HCT116 (cell line): Measurements from ENCODE around the gene TMEM106C. TPM values are rescaled to one million over a fixed set of nuclear protein-coding genes. Genes with fewer than 3 reads are reported as not detected.

ENCODE experiments used
- ATAC-seq: fragments of 200-7000 bp; cut with Tn5 transposase; 2 replicates; pipeline ENCODE4 v1.9.1; 2020; ENCODE audit warnings: mild to moderate bottlenecking, moderate library complexity
- BruUV-seq: library from RNA; stranded (reverse); fragments of 400-500 nt; replicated peaks from 2 replicates; lab custom pipeline; 2021; lab: Mats Ljungman, UMichigan
- CTCF ChIA-PET: fragments of 300-600 bp; sonication (Branson Sonifier 250); formaldehyde crosslinking; loops from one replicate; lab custom pipeline; 2021; ENCODE audit warnings: antibody characterized with exemption; lab: Charles Lee
- POLR2A ChIA-PET: fragments of 300-600, 350-600 bp; sonication (Branson Sonifier 250); formaldehyde crosslinking; loops from one replicate; lab custom pipeline; 2021; ENCODE audit warnings: antibody characterized with exemption; lab: Charles Lee
- RAD21 ChIA-PET, 2 experiments: fragments of 300-600 bp; sonication (Branson Sonifier 250); formaldehyde crosslinking; loops; one replicate each; lab custom pipeline; 2023; ENCODE audit warnings: low total read pairs in 2 of 2; ENCODE audit not compliant: uncharacterized antibody in 2 of 2, unreplicated experiment in 2 of 2, low non-redundant PET in 1 of 2; lab: Charles Lee
- DNase-seq: peaks from one replicate; pipeline ENCODE4 v3.0.0-alpha.2; 2010; ENCODE audit warnings: low read depth, low spot score
- H2AFZ ChIP-seq: fragments of 200-600 bp; shearing (Covaris generic), sonication (generic); 2 replicates; pipeline ENCODE4 v1.6.1; 2017; ENCODE audit warnings: low read depth, mixed run types, mixed read lengths, antibody characterized with exemption, low read length; ENCODE audit not compliant: poor library complexity, severe bottlenecking
- H3K27ac ChIP-seq: 2 replicates; pipeline ENCODE4 v1.5.1; 2012; ENCODE audit warnings: low read depth, low read length
- H3K27me3 ChIP-seq: fragments of 200-600 bp; sonication (generic); 2 replicates; pipeline ENCODE4 v1.6.1; 2016; ENCODE audit warnings: mixed run types, low read length, mixed read lengths; ENCODE audit not compliant: insufficient read depth
- H3K36me3 ChIP-seq, 2 experiments: fragments of 200-500 bp in 1 of 2; fragments of 200-600 bp in 1 of 2; sonication (Bioruptor generic) in 1 of 2; sonication (generic) in 1 of 2; 2 replicates each; pipeline versions ENCODE4 v1.5.1 to v1.6.1; 2014 to 2016; ENCODE audit warnings: low read length in 2 of 2, inconsistent platforms in 1 of 2, mixed read lengths in 1 of 2, mixed run types in 1 of 2; ENCODE audit not compliant: insufficient read depth in 2 of 2, control insufficient read depth in 1 of 2
- H3K4me1 ChIP-seq, 2 experiments: fragments of 200-600 bp in 1 of 2; sonication (generic) in 1 of 2; 2 replicates each; pipeline versions ENCODE4 v1.5.1 to v1.6.1; 2012 to 2017; ENCODE audit warnings: low read length in 2 of 2, inconsistent platforms in 1 of 2, mild to moderate bottlenecking in 1 of 2, mixed read lengths in 1 of 2, mixed run types in 1 of 2, moderate library complexity in 1 of 2; ENCODE audit not compliant: insufficient read depth in 2 of 2, control insufficient read depth in 1 of 2
- H3K4me2 ChIP-seq: fragments of 200-600 bp; sonication (generic); 2 replicates; pipeline ENCODE4 v1.6.1; 2017; ENCODE audit warnings: mixed run types, low read length, mixed read lengths
- H3K4me3 ChIP-seq, 2 experiments: fragments of 200-600 bp in 1 of 2; sonication (generic) in 1 of 2; replicated peaks in 1 of 2; 2 replicates each; pipeline ENCODE4 v1.5.1; 2011 to 2016; ENCODE audit warnings: low read length in 2 of 2, control low read depth in 1 of 2, low read depth in 1 of 2, mild to moderate bottlenecking in 1 of 2, mixed read lengths in 1 of 2, mixed run types in 1 of 2
- H3K79me2 ChIP-seq: fragments of 200-600 bp; sonication (generic); 2 replicates; pipeline ENCODE4 v1.6.1; 2017; ENCODE audit warnings: mild to moderate bottlenecking, mixed run types, low read length, moderate library complexity, mixed read lengths; ENCODE audit not compliant: insufficient read depth
- H3K9ac ChIP-seq: fragments of 200-600 bp; sonication (generic); 2 replicates; pipeline ENCODE4 v1.6.1; 2016; ENCODE audit warnings: low read length, mixed read lengths
- H3K9me2 ChIP-seq: fragments of 200-600 bp; sonication (generic), shearing (Covaris generic); 2 replicates; pipeline ENCODE4 v1.6.1; 2017; ENCODE audit warnings: mixed run types, mild to moderate bottlenecking, moderate library complexity; ENCODE audit not compliant: insufficient read depth
- H3K9me3 ChIP-seq, 2 experiments: fragments of 200-500 bp in 1 of 2; fragments of 200-600 bp in 1 of 2; sonication (Bioruptor generic) in 1 of 2; sonication (generic) in 1 of 2; 2 replicates each; pipeline ENCODE4 v1.6.1; 2014 to 2017; ENCODE audit warnings: low read length in 2 of 2, mixed read lengths in 2 of 2, inconsistent platforms in 1 of 2, low read depth in 1 of 2, mild to moderate bottlenecking in 1 of 2, mixed run types in 1 of 2, moderate library complexity in 1 of 2; ENCODE audit not compliant: control insufficient read depth in 1 of 2, insufficient read depth in 1 of 2
- H4K20me1 ChIP-seq: fragments of 200-600 bp; sonication (generic), shearing (Covaris generic); 2 replicates; pipeline ENCODE4 v1.6.1; 2017; ENCODE audit warnings: mixed run types, mild to moderate bottlenecking, moderate library complexity; ENCODE audit not compliant: insufficient read depth
- CBX3 ChIP-seq: IDR thresholded peaks from 2 replicates; pipeline ENCODE4 v1.6.1; 2012; ENCODE audit warnings: low read depth
- CEBPB ChIP-seq: IDR thresholded peaks from 2 replicates; pipeline ENCODE4 v1.6.1; 2012; ENCODE audit warnings: low read depth
- ELF1 ChIP-seq: IDR thresholded peaks from 2 replicates; pipeline ENCODE4 v1.6.1; 2012; ENCODE audit warnings: low read depth, borderline replicate concordance
- EZH2phosphoT487 ChIP-seq: fragments of 200-600 bp; IDR thresholded peaks from 2 replicates; pipeline ENCODE4 v1.6.1; 2018; ENCODE audit warnings: antibody characterized with exemption, borderline replicate concordance
- JUND ChIP-seq: IDR thresholded peaks from 2 replicates; pipeline ENCODE4 v1.6.1; 2012
- POLR2A ChIP-seq: IDR thresholded peaks from 2 replicates; pipeline ENCODE4 v1.7.0; 2011; ENCODE audit warnings: borderline replicate concordance; ENCODE audit not compliant: insufficient read depth, insufficient read length; ENCODE audit errors: extremely low read depth
- RAD21 ChIP-seq: IDR thresholded peaks from 2 replicates; pipeline ENCODE4 v1.6.1; 2012; ENCODE audit warnings: low read depth, mild to moderate bottlenecking
- SRF ChIP-seq: IDR thresholded peaks from 2 replicates; pipeline ENCODE4 v1.6.1; 2012; ENCODE audit warnings: low read depth
- TCF7L2 ChIP-seq: IDR thresholded peaks from 2 replicates; pipeline ENCODE4 v1.7.0; 2011; ENCODE audit warnings: borderline replicate concordance, inconsistent platforms; ENCODE audit not compliant: insufficient read depth, insufficient read length; ENCODE audit errors: extremely low read depth
- YY1 ChIP-seq: IDR thresholded peaks from 2 replicates; pipeline ENCODE4 v1.6.1; 2011; ENCODE audit warnings: low read length, low read depth, moderate library complexity, mild to moderate bottlenecking; ENCODE audit not compliant: insufficient replicate concordance; ENCODE audit errors: extremely low read depth
- ZBTB33 ChIP-seq: IDR thresholded peaks from 2 replicates; pipeline ENCODE4 v1.6.1; 2011; ENCODE audit warnings: mild to moderate bottlenecking, low read length, moderate library complexity; ENCODE audit not compliant: insufficient replicate concordance; ENCODE audit errors: extremely low read depth
- ZFX ChIP-seq: fragments of 450-650 bp; IDR thresholded peaks from 2 replicates; pipeline ENCODE4 v1.6.1; 2017
- ZNF274 ChIP-seq: fragments of 200-500 bp; sonication (Bioruptor generic); IDR thresholded peaks from 2 replicates; pipeline ENCODE4 v1.6.1; 2014; ENCODE audit warnings: mild to moderate bottlenecking, low read depth, low read length, inconsistent platforms
- intact Hi-C: fragments of 100-400 bp; cut with micrococcal nuclease; formaldehyde crosslinking; loops from 2 replicates; pipeline ENCODE4 v1.10.0; 2022
- total RNA-seq: library from RNA; stranded (reverse); gene quantifications from one replicate; pipeline ENCODE4 v1.2.1, GENCODE V29; 2021; ENCODE audit not compliant: unreplicated experiment
- TF ChIP-seq, protein P1 (sequence below), 3 experiments: fragments of 200-600 bp in 1 of 3; sonication (generic) in 1 of 3; IDR thresholded peaks in 2 of 3; conservative IDR thresholded peaks in 1 of 3; 2 replicates each; pipeline ENCODE4 v1.5.1; 2012 to 2017; ENCODE audit warnings: low read depth in 2 of 3, low read length in 2 of 3, antibody characterized with exemption in 1 of 3, borderline replicate concordance in 1 of 3, control low read depth in 1 of 3, mild to moderate bottlenecking in 1 of 3, mixed read lengths in 1 of 3, mixed run types in 1 of 3, moderate library complexity in 1 of 3; ENCODE audit not compliant: insufficient read depth in 1 of 3
- TF ChIP-seq, protein P2 (sequence below): IDR thresholded peaks from 2 replicates; pipeline ENCODE4 v1.6.1; 2012

Gene TMEM106C
- total RNA-seq, 1 experiment from 2014 or later: 94.7 TPM

GRCh38 chr12:47972895-47973294 is 9.5 kb downstream of the TMEM106C start:
- ChIA-PET RAD21 (no interaction called here), POLR2A (no interaction called here)
- Histone ChIP-seq H4K20me1 (no peaks in the 10 kb centered on the region), H3K9me3 (no peaks in the 10 kb centered on the region), H3K4me1 (no peaks in the 10 kb centered on the region), H3K9me2 (no peaks in the 10 kb centered on the region), H3K9ac (no peak overlapping the region), H3K27me3 (no peaks in the 10 kb centered on the region), H3K36me3 (peaks cover 0 to 6% of the 10 kb centered on the region in 2 experiments; a peak in 3 of 4 replicates)
- intact Hi-C loops: no loop called here
- BruUV-seq: no TSS peak
- ATAC-seq: no peak
- TF ChIP-seq ZBTB33: no peak
- TF ChIP-seq SRF: no peak
- TF ChIP-seq, protein P1, sequence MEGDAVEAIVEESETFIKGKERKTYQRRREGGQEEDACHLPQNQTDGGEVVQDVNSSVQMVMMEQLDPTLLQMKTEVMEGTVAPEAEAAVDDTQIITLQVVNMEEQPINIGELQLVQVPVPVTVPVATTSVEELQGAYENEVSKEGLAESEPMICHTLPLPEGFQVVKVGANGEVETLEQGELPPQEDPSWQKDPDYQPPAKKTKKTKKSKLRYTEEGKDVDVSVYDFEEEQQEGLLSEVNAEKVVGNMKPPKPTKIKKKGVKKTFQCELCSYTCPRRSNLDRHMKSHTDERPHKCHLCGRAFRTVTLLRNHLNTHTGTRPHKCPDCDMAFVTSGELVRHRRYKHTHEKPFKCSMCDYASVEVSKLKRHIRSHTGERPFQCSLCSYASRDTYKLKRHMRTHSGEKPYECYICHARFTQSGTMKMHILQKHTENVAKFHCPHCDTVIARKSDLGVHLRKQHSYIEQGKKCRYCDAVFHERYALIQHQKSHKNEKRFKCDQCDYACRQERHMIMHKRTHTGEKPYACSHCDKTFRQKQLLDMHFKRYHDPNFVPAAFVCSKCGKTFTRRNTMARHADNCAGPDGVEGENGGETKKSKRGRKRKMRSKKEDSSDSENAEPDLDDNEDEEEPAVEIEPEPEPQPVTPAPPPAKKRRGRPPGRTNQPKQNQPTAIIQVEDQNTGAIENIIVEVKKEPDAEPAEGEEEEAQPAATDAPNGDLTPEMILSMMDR (IDR thresholded peaks at IDR 0.05 in 2 of 3, conservative IDR thresholded peaks at IDR 0.05 in 1 of 3; ENCODE audit: borderline replicate concordance in 1 of 3, insufficient read depth in 1 of 3, low read depth in 2 of 3, low read length in 2 of 3): no peak
- TF ChIP-seq TCF7L2: no peak
- TF ChIP-seq CBX3: no peak
- no peak for TF ChIP-seq EZH2phosphoT487
- no peak for TF ChIP-seq ZFX
- TF ChIP-seq CEBPB: no peak
- TF ChIP-seq ZNF274: no peak
- no peak for TF ChIP-seq POLR2A
- no peak for TF ChIP-seq ELF1
- TF ChIP-seq RAD21: no peak
- TF ChIP-seq, protein P2, sequence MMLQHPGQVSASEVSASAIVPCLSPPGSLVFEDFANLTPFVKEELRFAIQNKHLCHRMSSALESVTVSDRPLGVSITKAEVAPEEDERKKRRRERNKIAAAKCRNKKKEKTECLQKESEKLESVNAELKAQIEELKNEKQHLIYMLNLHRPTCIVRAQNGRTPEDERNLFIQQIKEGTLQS: no peak
- TF ChIP-seq JUND: no peak
- no peak for TF ChIP-seq YY1
- TF ChIP-seq, all 23 proteins: peak for 0
- no peak overlapping the region for H2AFZ ChIP-seq
- no peak overlapping the region for H3K4me2 ChIP-seq
- H3K4me3 ChIP-seq: no peak overlapping the region
- no peaks in the 10 kb centered on the region for H3K79me2 ChIP-seq
- no peak for DNase-seq
- CTCF ChIA-PET: no interaction called here
- H3K27ac ChIP-seq: no peak overlapping the region
